HepG2 (cell line): ENCODE results near the gene SYNJ2. TPM values are rescaled to one million over a fixed set of nuclear protein-coding genes. Genes with fewer than 3 reads are reported as not detected.
A peak's percentile ranks its signal among the peaks of the same experiment; 100 is the strongest.

ENCODE experiments used
- AHDC1 ChIP-seq: sonication (generic); formaldehyde crosslinking; IDR thresholded peaks from 2 replicates; pipeline ENCODE4 v1.5.1; 2020; ENCODE audit warnings: mild to moderate bottlenecking, missing genetic modification reagents, borderline replicate concordance
- EEA1 ChIP-seq: sonication (generic); formaldehyde crosslinking; IDR thresholded peaks from 2 replicates; pipeline ENCODE4 v1.5.1; 2020; ENCODE audit warnings: mild to moderate bottlenecking, missing genetic modification reagents, borderline replicate concordance
- ERF ChIP-seq: IDR thresholded peaks from 2 replicates; pipeline ENCODE4 v1.6.1; 2018; ENCODE audit warnings: missing biosample characterization, missing genetic modification reagents
- HMG20B ChIP-seq: conservative IDR thresholded peaks from 2 replicates; pipeline ENCODE4 v1.6.1; 2016; ENCODE audit warnings: missing genetic modification reagents, missing compliant biosample characterization
- HOXA7 ChIP-seq: sonication (generic); formaldehyde crosslinking; IDR thresholded peaks from 2 replicates; pipeline ENCODE4 v1.8.1; 2022; ENCODE audit warnings: mild to moderate bottlenecking, missing genetic modification reagents, moderate library complexity
- MAFK ChIP-seq, 2 experiments: IDR thresholded peaks in 1 of 2; conservative IDR thresholded peaks in 1 of 2; 2 replicates each; pipeline ENCODE4 v1.6.1; 2011; ENCODE audit warnings: improper control_type of control experiment in 2 of 2, low read length in 2 of 2
- NPAS2 ChIP-seq: sonication (generic); formaldehyde crosslinking; IDR thresholded peaks from 2 replicates; pipeline ENCODE4 v1.8.0; 2022; ENCODE audit warnings: mild to moderate bottlenecking, missing genetic modification reagents, borderline replicate concordance
- REXO4 ChIP-seq: sonication (generic); formaldehyde crosslinking; IDR thresholded peaks from 2 replicates; pipeline ENCODE4 v1.8.0; 2022; ENCODE audit warnings: missing genetic modification reagents, mild to moderate bottlenecking, borderline replicate concordance
- SAFB2 ChIP-seq: sonication (generic); formaldehyde crosslinking; IDR thresholded peaks from 2 replicates; pipeline ENCODE4 v1.5.1; 2020; ENCODE audit warnings: missing genetic modification reagents, low read depth, mild to moderate bottlenecking, borderline replicate concordance
- SALL2 ChIP-seq: sonication (generic); formaldehyde crosslinking; IDR thresholded peaks from 2 replicates; pipeline ENCODE4 v1.8.1; 2023; ENCODE audit warnings: mild to moderate bottlenecking, missing genetic modification reagents, inconsistent platforms
- SP1 ChIP-seq, 2 experiments: fragments of 450-650 bp in 1 of 2; sonication (generic) in 1 of 2; formaldehyde crosslinking in 1 of 2; IDR thresholded peaks; 2 replicates each; pipeline versions ENCODE4 v1.4.0 to v1.6.1; 2016 to 2020; ENCODE audit warnings: missing genetic modification reagents in 1 of 2
- TAF1 ChIP-seq: sonication (generic); formaldehyde crosslinking; IDR thresholded peaks from 2 replicates; pipeline ENCODE4 v1.4.0; 2020; ENCODE audit warnings: missing genetic modification reagents
- THAP7 ChIP-seq: sonication (generic); formaldehyde crosslinking; IDR thresholded peaks from 2 replicates; pipeline ENCODE4 v1.8.1; 2023; ENCODE audit warnings: mild to moderate bottlenecking, missing genetic modification reagents
- ZBTB38 ChIP-seq: sonication (generic); formaldehyde crosslinking; IDR thresholded peaks from 2 replicates; pipeline ENCODE4 v1.5.1; 2020; ENCODE audit warnings: mild to moderate bottlenecking, missing genetic modification reagents
- ZBTB7A ChIP-seq: sonication (generic); formaldehyde crosslinking; IDR thresholded peaks from 2 replicates; pipeline ENCODE4 v1.8.0; 2022; ENCODE audit warnings: mild to moderate bottlenecking, missing genetic modification reagents
- ZFP41 ChIP-seq: sonication (generic); formaldehyde crosslinking; IDR thresholded peaks from 2 replicates; pipeline ENCODE4 v1.4.0; 2020; ENCODE audit warnings: mild to moderate bottlenecking, missing genetic modification reagents, borderline replicate concordance
- ZIK1 ChIP-seq: sonication (generic); formaldehyde crosslinking; IDR thresholded peaks from 2 replicates; pipeline ENCODE4 v1.5.0; 2020; ENCODE audit warnings: mild to moderate bottlenecking, low read depth, missing genetic modification reagents, borderline replicate concordance
- ZNF44 ChIP-seq: sonication (generic); formaldehyde crosslinking; IDR thresholded peaks from 2 replicates; pipeline ENCODE4 v1.5.1; 2020; ENCODE audit warnings: mild to moderate bottlenecking, missing genetic modification reagents
- ZNF770 ChIP-seq: sonication (generic); formaldehyde crosslinking; IDR thresholded peaks from 2 replicates; pipeline ENCODE4 v1.5.0; 2020; ENCODE audit warnings: mild to moderate bottlenecking, missing genetic modification reagents
- polyA plus RNA-seq, 8 experiments: library from polyadenylated mRNA; depleted of rRNA in 3 of 8; stranded (reverse) in 7 of 8; unstranded in 1 of 8; fragments of >200 nt; fragmentation: Illumina TruSeq in 4 of 8; extraction: Trizol in 4 of 8; gene quantifications; 2 replicates each; pipeline versions ENCODE4 v1.2.1 to v1.2.3, GENCODE V29; 2011 to 2016; ENCODE audit warnings: low read depth in 4 of 8, missing spikeins in 1 of 8, mixed read lengths in 1 of 8; ENCODE audit not compliant: insufficient read depth in 1 of 8
- total RNA-seq, 5 experiments: library from RNA; depleted of rRNA; stranded (reverse); fragments of >200 nt; fragmentation: Illumina TruSeq; extraction: Trizol; gene quantifications; 2 replicates each; pipeline ENCODE4 v1.2.3, GENCODE V29; 2016; ENCODE audit warnings: low read depth in 1 of 5

The SYNJ2 gene
- total and polyA plus RNA-seq, 2 of the 13 experiments (the other 11 are each of a cell fraction or from before 2014, with no cell fraction given), result 39.1 to 57.6 TPM

- no peak for TF ChIP-seq ZIK1
- no peak for TF ChIP-seq REXO4 (CRISPR knock-in tag)
- peak; percentile 40; the same call in 1 of the 2 replicates for TF ChIP-seq AHDC1
- TF ChIP-seq ZBTB7A (CRISPR knock-in tag), result no peak
- no peak for TF ChIP-seq SP1 (IDR thresholded peaks at IDR 0.05)
- TF ChIP-seq SP1 (CRISPR knock-in tag; IDR thresholded peaks at IDR 0.05), result no peak
- no peak for TF ChIP-seq NPAS2
- TF ChIP-seq ZNF44, result no peak
- TF ChIP-seq HOXA7 (CRISPR knock-in tag), result no peak
- no peak for TF ChIP-seq ERF
- TF ChIP-seq HMG20B (CRISPR knock-in tag), result no peak
- TF ChIP-seq TAF1 (CRISPR knock-in tag), result no peak
- TF ChIP-seq THAP7 (CRISPR knock-in tag), result no peak
- TF ChIP-seq MAFK (conservative IDR thresholded peaks at IDR 0.05 in 1 of 2, IDR thresholded peaks at IDR 0.05 in 1 of 2; ENCODE audit: low read length in 2 of 2), result no peak
- no peak; the same call in 1 of the 2 replicates for TF ChIP-seq SALL2 (CRISPR knock-in tag)
- 0 out of 2 replicates have a peak, but pooled peaks have one; percentile 32 for TF ChIP-seq SAFB2 (CRISPR knock-in tag)
- no peak for TF ChIP-seq ZFP41
- TF ChIP-seq ZNF770, result no peak
- TF ChIP-seq EEA1 (CRISPR knock-in tag), result no peak
- TF ChIP-seq ZBTB38 (CRISPR knock-in tag), result peak; percentile 70
Observed at GRCh38 chr6:158026901-158027589, 45.4 kb downstream of the SYNJ2 start (continued).
